Sigmoid colon (tissue), 4 donors: Measurements from ENCODE around the gene NANOG.

ENCODE experiments used
- CTCF ChIP-seq, 4 experiments: fragments of 450-650 bp in 3 of 4; fragments of 200-600 bp in 1 of 4; IDR thresholded peaks; one replicate each; pipeline ENCODE4 v1.5.1; 2016 to 2019; ENCODE audit warnings: antibody characterized with exemption in 4 of 4, mild to moderate bottlenecking in 3 of 4, moderate library complexity in 2 of 4
- EP300 ChIP-seq, 4 donors: sonication (generic); formaldehyde crosslinking; IDR thresholded peaks; one replicate each; pipeline ENCODE4 v1.6.1; 2017; ENCODE audit warnings: antibody characterized with exemption in 4 of 4
- POLR2A ChIP-seq, 2 donors: fragments of 450-650 bp; IDR thresholded peaks; one replicate each; pipeline ENCODE4 v1.6.1; 2016; ENCODE audit warnings: antibody characterized with exemption in 2 of 2, mild to moderate bottlenecking in 2 of 2, moderate library complexity in 2 of 2

DNA sequence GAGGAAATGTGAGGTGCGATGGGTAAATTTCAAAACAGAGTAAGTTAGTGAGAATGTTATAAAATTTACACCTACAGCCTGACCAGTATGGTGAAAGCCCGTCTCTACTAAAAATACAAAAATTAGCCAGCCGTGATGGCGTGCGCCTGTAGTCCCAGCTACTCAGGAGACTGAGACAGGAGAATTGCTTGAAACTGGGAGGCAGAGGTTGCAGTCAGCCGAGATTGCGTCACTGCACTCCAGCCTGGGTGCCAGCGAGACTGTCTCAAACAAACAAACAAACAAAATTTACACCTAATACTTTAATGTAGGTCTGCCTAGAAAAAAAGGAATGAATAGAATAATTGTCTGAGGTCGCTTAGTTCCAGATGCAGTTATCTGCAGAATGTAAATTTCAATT is 45.9 kb downstream of the NANOG start:
- no peak for TF ChIP-seq CTCF (IDR thresholded peaks at IDR 0.05)
- no peak for TF ChIP-seq EP300 (IDR thresholded peaks at IDR 0.05)
- no peak for TF ChIP-seq POLR2A (IDR thresholded peaks at IDR 0.05)
